NCI-H524 treated with DMSO at 0.1 percent for 48 hours (cell line): ENCODE results near the gene FABP1.

ENCODE experiments used
- DNase-seq: peaks from one replicate; lab custom pipeline; 2025; lab: John Stamatoyannopoulos, UW

FABP1 gene

GRCh38 chr2:88081924-88082608 lies 45.8 kb downstream of the FABP1 start:
- no peak for DNase-seq

GRCh38 chr2:88080545-88080944 lies 47.3 kb downstream of the FABP1 start:
- DNase-seq = no peak

DNA sequence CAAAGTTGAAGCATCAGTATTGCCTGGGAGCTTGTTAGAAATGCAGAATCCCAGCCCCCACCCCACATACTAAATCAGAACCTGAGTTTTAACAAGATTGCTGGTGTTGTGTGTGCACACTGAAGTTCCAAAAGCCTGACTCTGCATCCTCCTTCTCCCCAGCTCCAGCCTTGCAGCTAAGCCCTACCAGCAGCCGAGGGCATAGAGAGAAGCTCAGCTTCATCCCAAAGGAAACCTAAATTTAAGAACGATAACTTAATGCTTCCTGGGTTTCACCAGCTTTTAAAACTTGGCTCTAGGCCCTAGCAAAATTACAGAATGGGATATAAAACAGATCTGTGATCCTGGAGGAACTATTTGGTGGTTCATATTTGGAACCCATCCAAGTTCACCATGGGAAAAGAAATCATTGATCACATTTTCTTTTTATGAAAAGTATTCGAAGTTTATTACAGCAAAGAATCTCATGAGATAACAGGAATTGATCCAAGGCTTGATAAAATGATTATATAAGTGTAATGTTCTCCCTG lies 49.2 kb downstream of the FABP1 start:
- DNase-seq = no peak

- DNase-seq = no peak
Measured at GRCh38 chr2:88077080-88077479, 50.8 kb downstream of the FABP1 start.

- peak; percentile 44 for DNase-seq
Measured at GRCh38 chr2:88074854-88075292, 53.0 kb downstream of the FABP1 start.

- no peak for DNase-seq
Measured at GRCh38 chr2:88074150-88074549, 53.7 kb downstream of the FABP1 start.
